Gastrocnemius medialis (tissue), 4 donors: Measurements from ENCODE around the gene COG7. TPM values are rescaled to one million over a fixed set of nuclear protein-coding genes. Genes with fewer than 3 reads are reported as not detected.

Experiments used
- ATAC-seq, 2 donors: fragments of 150-250 bp; one replicate each; pipeline ENCODE4 v1.9.1; 2016
- DNase-seq, 2 donors: peaks; one replicate each; pipeline ENCODE4 v3.0.0-alpha.2; 2019
- H3K27ac ChIP-seq, 4 donors: fragments of 200-600 bp; sonication (generic); 1 replicate in 1 of 4; 2 replicates in 3 of 4; pipeline ENCODE4 v1.5.1; 2016 to 2018; ENCODE audit warnings: mild to moderate bottlenecking in 2 of 4, moderate library complexity in 1 of 4
- H3K27me3 ChIP-seq, 3 donors: fragments of 200-600 bp; sonication (generic) in 2 of 3; 1 replicate in 1 of 3; 2 replicates in 2 of 3; pipeline versions ENCODE4 v1.5.1 to v1.6.0; 2016 to 2019; ENCODE audit warnings: mild to moderate bottlenecking in 1 of 3, moderate library complexity in 1 of 3
- H3K36me3 ChIP-seq, 2 donors: fragments of 200-600 bp; sonication (generic) in 1 of 2; one replicate each; pipeline ENCODE4 v1.5.1; 2017 to 2018
- H3K4me1 ChIP-seq, 2 donors: fragments of 200-600 bp; sonication (generic) in 1 of 2; one replicate each; pipeline ENCODE4 v1.5.1; 2016 to 2017; ENCODE audit warnings: mild to moderate bottlenecking in 2 of 2
- H3K4me3 ChIP-seq, 4 donors: fragments of 200-600 bp; sonication (generic) in 3 of 4; 1 replicate in 1 of 4; 2 replicates in 3 of 4; pipeline ENCODE4 v1.5.1; 2016 to 2019; ENCODE audit warnings: mild to moderate bottlenecking in 2 of 4
- H3K9me3 ChIP-seq, 3 donors: fragments of 200-600 bp; sonication (generic) in 2 of 3; 1 replicate in 1 of 3; 2 replicates in 2 of 3; pipeline ENCODE4 v1.5.1; 2016 to 2019
- CTCF ChIP-seq, 5 experiments: fragments of 450-650 bp in 3 of 5; fragments of 200-600 bp in 2 of 5; sonication (generic) in 2 of 5; IDR thresholded peaks in 4 of 5; conservative IDR thresholded peaks in 1 of 5; 1 replicate in 4 of 5; 2 replicates in 1 of 5; pipeline ENCODE4 v1.5.1; 2016 to 2019; ENCODE audit warnings: antibody characterized with exemption in 5 of 5, mild to moderate bottlenecking in 3 of 5, moderate library complexity in 3 of 5
- POLR2A ChIP-seq, 2 donors: fragments of 450-650 bp; IDR thresholded peaks; one replicate each; pipeline ENCODE4 v1.6.1; 2017; ENCODE audit warnings: antibody characterized with exemption in 2 of 2, mild to moderate bottlenecking in 2 of 2, moderate library complexity in 2 of 2
- in situ Hi-C, 4 donors: fragments of 200-750 bp; cut with MboI; loops; one replicate each; pipeline versions ENCODE4 v1.15.0 to v1.8.0; 2017; ENCODE audit warnings: low sequenced_read_pairs in 4 of 4
- intact Hi-C: fragments of 100-400 bp; cut with DNase I; formaldehyde crosslinking; loops from one replicate; pipeline ENCODE4 v1.15.1; 2023; ENCODE audit warnings: low total_unique reads
- total RNA-seq, 4 donors: library from RNA; depleted of rRNA; stranded (reverse); fragments of >200 nt; gene quantifications; one replicate each; pipeline versions ENCODE4 v1.1.0 to v1.2.3, GENCODE V29; 2016

The COG7 gene
- total RNA-seq, 4 donors from 2014 or later = 6.6 to 12.9 (median 7.1) TPM

DNA sequence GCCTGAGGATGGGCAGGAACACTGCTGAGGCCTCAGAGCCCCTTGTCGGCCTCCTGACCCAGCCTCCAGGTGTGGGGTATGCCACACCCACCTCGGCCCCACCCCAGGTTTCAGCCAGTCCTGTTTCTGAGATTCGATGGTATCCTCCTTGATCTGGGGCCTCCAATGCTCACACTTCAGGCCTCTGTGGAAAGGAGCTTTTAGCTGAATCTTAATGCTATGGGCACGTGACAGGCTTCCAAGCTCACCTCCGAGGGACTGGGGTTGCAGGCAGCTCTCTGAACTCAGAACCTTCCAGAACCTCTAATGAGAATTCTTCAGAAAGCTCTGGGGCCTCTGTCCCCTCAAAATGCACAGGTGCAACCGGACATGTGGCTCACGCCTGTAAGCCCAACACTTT, 96.0 kb downstream of the COG7 start:
- no peak for ATAC-seq
- Histone ChIP-seq H3K9me3 (no peaks in the 10 kb centered on the region), H3K27ac (no peak overlapping the region), H3K36me3 (no peaks in the 10 kb centered on the region), H3K4me1 (no peaks in the 10 kb centered on the region), H3K27me3 (no peaks in the 10 kb centered on the region), H3K4me3 (no peak overlapping the region)
- in situ Hi-C loops = no loop called here
- intact Hi-C loops = no loop called here
- TF ChIP-seq POLR2A (IDR thresholded peaks at IDR 0.05) = no peak
- TF ChIP-seq CTCF (IDR thresholded peaks at IDR 0.05 in 4 of 5, conservative IDR thresholded peaks at IDR 0.05 in 1 of 5) = no peak
- DNase-seq = no peak

DNA sequence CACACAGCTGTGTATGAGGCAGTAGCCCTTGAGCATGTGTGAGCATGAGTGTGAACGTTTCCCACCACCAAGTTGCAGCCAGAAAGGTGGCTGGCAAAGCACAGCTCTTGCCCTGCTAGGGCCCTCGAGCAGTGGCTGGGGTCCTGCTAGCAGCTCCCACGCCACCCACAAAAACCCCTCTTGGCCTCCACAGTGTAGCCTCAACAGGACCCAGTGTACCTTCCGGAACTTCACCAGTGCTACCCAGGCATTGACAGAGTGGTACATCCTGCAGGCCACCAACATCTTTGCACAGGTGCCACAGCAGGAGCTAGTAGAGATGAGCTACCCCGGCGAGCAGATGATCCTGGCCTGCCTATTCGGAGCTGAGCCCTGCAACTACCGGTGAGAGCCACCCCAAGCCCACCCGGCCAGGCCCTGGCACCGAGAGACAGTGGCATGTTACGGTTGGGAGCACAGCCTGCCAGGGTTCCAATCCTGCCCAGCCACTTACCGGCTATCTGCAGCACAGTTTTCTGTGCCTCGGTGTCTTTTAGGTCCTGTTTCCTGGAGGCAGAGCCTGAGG, 97.8 kb downstream of the COG7 start:
- ATAC-seq (no peak), DNase-seq (no peak)
- Histone ChIP-seq H3K27ac (no peak overlapping the region), H3K4me1 (no peaks in the 10 kb centered on the region), H3K27me3 (no peaks in the 10 kb centered on the region), H3K36me3 (no peaks in the 10 kb centered on the region), H3K4me3 (no peak overlapping the region), H3K9me3 (no peaks in the 10 kb centered on the region)
- in situ Hi-C loops (no loop called here), intact Hi-C loops (no loop called here)
- no peak for TF ChIP-seq POLR2A (IDR thresholded peaks at IDR 0.05)
- TF ChIP-seq CTCF (IDR thresholded peaks at IDR 0.05 in 4 of 5, conservative IDR thresholded peaks at IDR 0.05 in 1 of 5) = no peak

DNA sequence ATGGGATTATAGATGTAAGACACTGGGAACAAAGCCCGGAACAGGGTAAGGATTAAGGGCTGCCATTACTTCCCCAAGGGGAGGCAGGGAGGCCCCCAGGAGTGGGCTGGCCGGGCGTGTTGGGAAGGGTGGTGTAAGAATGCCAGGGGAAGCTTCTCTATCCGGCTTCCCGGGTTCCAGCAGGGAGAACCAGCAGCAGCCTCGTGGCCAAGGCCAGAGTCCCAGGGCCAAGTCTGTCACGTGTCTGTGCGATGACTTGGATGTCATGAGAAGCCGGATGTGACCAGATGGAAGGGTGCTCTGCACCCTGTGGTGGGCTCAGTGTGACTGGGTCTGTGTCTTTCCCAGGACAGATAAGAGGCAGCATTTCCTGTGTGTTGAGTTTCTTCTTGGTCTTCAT, 98.7 kb downstream of the COG7 start:
- Histone ChIP-seq H3K9me3 (no peaks in the 10 kb centered on the region), H3K4me3 (no peak overlapping the region), H3K27me3 (no peaks in the 10 kb centered on the region), H3K4me1 (no peaks in the 10 kb centered on the region), H3K27ac (no peak overlapping the region), H3K36me3 (no peaks in the 10 kb centered on the region)
- DNase-seq (no peak), ATAC-seq (no peak)
- intact Hi-C loops = no loop called here
- in situ Hi-C loops = no loop called here
- TF ChIP-seq POLR2A (IDR thresholded peaks at IDR 0.05) (no peak), CTCF (IDR thresholded peaks at IDR 0.05 in 4 of 5, conservative IDR thresholded peaks at IDR 0.05 in 1 of 5) (no peak)

DNA sequence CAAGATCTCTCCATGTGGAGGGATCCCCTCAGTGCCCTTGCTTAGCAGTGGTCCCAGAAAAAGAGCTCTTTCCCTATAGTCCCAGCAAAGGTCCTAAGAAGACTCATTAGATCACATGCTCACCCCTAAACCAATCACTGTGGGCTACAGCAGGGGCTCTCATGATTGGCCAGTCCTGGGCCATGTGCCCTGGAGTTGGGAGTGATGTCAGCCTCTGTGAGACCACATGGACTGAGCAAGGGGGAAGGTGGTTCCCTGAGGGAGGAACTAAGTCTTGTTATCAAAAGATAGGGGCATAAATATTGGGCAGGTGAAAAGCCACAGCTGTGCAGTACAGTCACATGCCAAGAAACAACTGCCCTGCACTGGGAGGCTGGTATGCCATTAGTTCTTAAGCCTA, 99.5 kb downstream of the COG7 start:
- intact Hi-C loops = no loop called here

More for the DNA sequence above, 99.5 kb downstream of the COG7 start:
- no peak overlapping the region for H3K4me3 ChIP-seq
- H3K27ac ChIP-seq = no peak overlapping the region
- no peaks in the 10 kb centered on the region for H3K27me3 ChIP-seq
- no peak for TF ChIP-seq POLR2A (IDR thresholded peaks at IDR 0.05)
- no peak for TF ChIP-seq CTCF (IDR thresholded peaks at IDR 0.05 in 4 of 5, conservative IDR thresholded peaks at IDR 0.05 in 1 of 5)
- DNase-seq (no peak), ATAC-seq (no peak)
- in situ Hi-C loops = no loop called here
- H3K36me3 ChIP-seq = no peaks in the 10 kb centered on the region
- no peaks in the 10 kb centered on the region for H3K4me1 ChIP-seq
- no peaks in the 10 kb centered on the region for H3K9me3 ChIP-seq
